Smooth muscle cell (in vitro differentiated cells): ENCODE measurements around the gene SIGLEC6. TPM values are rescaled to one million over a fixed set of nuclear protein-coding genes. Genes with fewer than 3 reads are reported as not detected.

Experiments used
- DNase-seq: peaks from one replicate; lab custom pipeline; 2025; ENCODE audit not compliant: unreplicated experiment; lab: John Stamatoyannopoulos, UW
- H2AFZ ChIP-seq: fragments of 200-600 bp; sonication (generic); 2 replicates; pipeline ENCODE4 v1.6.0; 2016; ENCODE audit warnings: antibody characterized with exemption, low read depth, mild to moderate bottlenecking
- H3F3A ChIP-seq: fragments of 200-600 bp; sonication (generic); 2 replicates; pipeline ENCODE4 v1.6.0; 2017; ENCODE audit warnings: antibody characterized with exemption, low read depth
- H3K27ac ChIP-seq: fragments of 200-600 bp; sonication (generic); 2 replicates; pipeline ENCODE4 v1.5.1; 2016; ENCODE audit warnings: low read depth, mild to moderate bottlenecking
- H3K27me3 ChIP-seq: fragments of 200-600 bp; sonication (generic); 2 replicates; pipeline ENCODE4 v1.6.1; 2016; ENCODE audit warnings: low read depth, mild to moderate bottlenecking
- H3K36me3 ChIP-seq: fragments of 200-600 bp; sonication (generic); 2 replicates; pipeline ENCODE4 v1.5.1; 2016; ENCODE audit warnings: low read depth
- H3K4me1 ChIP-seq: fragments of 200-600 bp; sonication (generic); 2 replicates; pipeline ENCODE4 v1.5.1; 2016; ENCODE audit warnings: low read depth
- H3K4me2 ChIP-seq: fragments of 200-600 bp; sonication (generic); 2 replicates; pipeline ENCODE4 v1.6.0; 2016; ENCODE audit warnings: mild to moderate bottlenecking
- H3K4me3 ChIP-seq: fragments of 200-600 bp; sonication (generic); 2 replicates; pipeline ENCODE4 v1.5.1; 2016; ENCODE audit warnings: mild to moderate bottlenecking
- H3K79me2 ChIP-seq: fragments of 200-600 bp; sonication (generic); 2 replicates; pipeline ENCODE4 v1.6.0; 2016; ENCODE audit warnings: low read depth, mild to moderate bottlenecking
- H3K9ac ChIP-seq: fragments of 200-600 bp; sonication (generic); 2 replicates; pipeline ENCODE4 v1.6.0; 2016; ENCODE audit warnings: low read depth
- H3K9me3 ChIP-seq: fragments of 200-600 bp; sonication (generic); replicated peaks from 2 replicates; pipeline ENCODE4 v1.5.1; 2016; ENCODE audit warnings: low read depth
- H4K20me1 ChIP-seq: fragments of 200-600 bp; sonication (generic); 2 replicates; pipeline ENCODE4 v1.6.0; 2016; ENCODE audit warnings: low read depth
- WGBS: methylation state at CpG from one replicate; pipeline ENCODE4 v1.1.7; 2016; ENCODE audit warnings: low lambda C conversion rate; 5-methylcytosine and 5-hydroxymethylcytosine counted together
- polyA plus RNA-seq: library from polyadenylated mRNA; unstranded; fragments of >200 nt; fragmentation: Nextera tagmentation; extraction: Ambion mirVana; gene quantifications from 2 replicates; pipeline ENCODE4 v1.2.1, GENCODE V29; 2016
- total RNA-seq: library from RNA; depleted of rRNA; stranded (reverse); fragments of >200 nt; gene quantifications from 2 replicates; pipeline ENCODE4 v1.2.3, GENCODE V29; 2014
- TF ChIP-seq, protein P1 (sequence below): fragments of 200-600 bp; sonication (generic); IDR thresholded peaks from 2 replicates; pipeline ENCODE4 v1.5.1; 2017; ENCODE audit warnings: borderline replicate concordance, mild to moderate bottlenecking, antibody characterized with exemption; ENCODE audit not compliant: insufficient read depth, poor library complexity, severe bottlenecking

The SIGLEC6 gene
- total and polyA plus RNA-seq, 2 experiments from 2014 or later, result 2.0 TPM; not detected in 1

DNA sequence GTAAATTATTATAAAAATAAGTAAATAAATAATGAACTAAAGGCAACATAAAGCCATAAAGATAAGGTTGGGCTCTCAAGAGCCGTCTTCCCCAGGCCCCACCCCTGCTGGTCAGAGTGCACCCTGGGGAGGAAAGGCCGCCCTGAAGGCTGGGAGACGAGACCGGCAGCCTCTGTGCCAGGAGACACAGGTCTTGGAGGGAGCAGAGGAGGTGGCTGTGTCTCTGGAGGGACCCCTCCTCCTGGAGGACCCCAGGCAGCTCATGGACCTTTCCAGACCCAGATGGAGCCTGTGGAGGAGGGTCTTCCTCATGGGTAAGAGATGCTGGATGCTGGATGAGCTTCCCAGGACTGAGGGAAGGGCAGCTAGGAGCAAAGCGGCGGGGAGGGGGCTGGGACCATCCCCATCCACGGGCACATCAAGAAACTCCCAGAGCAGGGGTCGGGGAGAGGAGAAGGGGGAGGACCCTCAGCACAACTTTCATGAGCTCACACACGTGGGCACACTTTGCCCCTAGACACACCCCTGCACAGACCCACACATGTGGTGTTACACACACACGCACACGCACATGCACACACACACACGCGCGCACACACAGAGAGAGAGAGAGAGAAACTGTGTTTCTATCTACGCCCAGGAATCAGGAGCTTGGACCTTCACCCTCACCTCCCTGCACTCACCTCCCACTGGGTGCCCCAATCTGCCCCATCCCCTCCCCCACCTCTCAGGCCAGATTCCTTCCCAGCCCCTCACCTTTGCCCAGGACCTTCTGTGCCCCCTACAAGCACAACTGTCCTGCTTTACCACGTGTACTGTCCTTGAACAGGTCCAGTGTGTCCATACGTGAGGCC lies 52.9 kb downstream of the SIGLEC6 start, which contains the start of gene CEACAM18:
Gene CEACAM18 (plus strand): TSS at position 159 of the 854 bp plus-strand sequence.
- no peaks in the 10 kb centered on the region for H3K9me3 ChIP-seq
- H3F3A ChIP-seq, result no peaks in the 10 kb centered on the region
- no peaks in the 10 kb centered on the region for H3K79me2 ChIP-seq
- no peak within 1 kb of the TSS for H2AFZ ChIP-seq
- H3K36me3 ChIP-seq, result no peaks in the 10 kb centered on the region
- H3K27me3 ChIP-seq, result no peaks in the 10 kb centered on the region
- H3K4me1 ChIP-seq, result no peaks in the 10 kb centered on the region
- no peak within 1 kb of the TSS for H3K27ac ChIP-seq
- no peak within 1 kb of the TSS for H3K9ac ChIP-seq
- TF ChIP-seq, protein P1, sequence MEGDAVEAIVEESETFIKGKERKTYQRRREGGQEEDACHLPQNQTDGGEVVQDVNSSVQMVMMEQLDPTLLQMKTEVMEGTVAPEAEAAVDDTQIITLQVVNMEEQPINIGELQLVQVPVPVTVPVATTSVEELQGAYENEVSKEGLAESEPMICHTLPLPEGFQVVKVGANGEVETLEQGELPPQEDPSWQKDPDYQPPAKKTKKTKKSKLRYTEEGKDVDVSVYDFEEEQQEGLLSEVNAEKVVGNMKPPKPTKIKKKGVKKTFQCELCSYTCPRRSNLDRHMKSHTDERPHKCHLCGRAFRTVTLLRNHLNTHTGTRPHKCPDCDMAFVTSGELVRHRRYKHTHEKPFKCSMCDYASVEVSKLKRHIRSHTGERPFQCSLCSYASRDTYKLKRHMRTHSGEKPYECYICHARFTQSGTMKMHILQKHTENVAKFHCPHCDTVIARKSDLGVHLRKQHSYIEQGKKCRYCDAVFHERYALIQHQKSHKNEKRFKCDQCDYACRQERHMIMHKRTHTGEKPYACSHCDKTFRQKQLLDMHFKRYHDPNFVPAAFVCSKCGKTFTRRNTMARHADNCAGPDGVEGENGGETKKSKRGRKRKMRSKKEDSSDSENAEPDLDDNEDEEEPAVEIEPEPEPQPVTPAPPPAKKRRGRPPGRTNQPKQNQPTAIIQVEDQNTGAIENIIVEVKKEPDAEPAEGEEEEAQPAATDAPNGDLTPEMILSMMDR, result no peak
- no peak within 1 kb of the TSS for H3K4me3 ChIP-seq
- H4K20me1 ChIP-seq, result no peaks in the 10 kb centered on the region
- no peak for DNase-seq
- no peak within 1 kb of the TSS for H3K4me2 ChIP-seq
- 77% methylated on average over 16 of the region's 17 CpGs for WGBS

DNA sequence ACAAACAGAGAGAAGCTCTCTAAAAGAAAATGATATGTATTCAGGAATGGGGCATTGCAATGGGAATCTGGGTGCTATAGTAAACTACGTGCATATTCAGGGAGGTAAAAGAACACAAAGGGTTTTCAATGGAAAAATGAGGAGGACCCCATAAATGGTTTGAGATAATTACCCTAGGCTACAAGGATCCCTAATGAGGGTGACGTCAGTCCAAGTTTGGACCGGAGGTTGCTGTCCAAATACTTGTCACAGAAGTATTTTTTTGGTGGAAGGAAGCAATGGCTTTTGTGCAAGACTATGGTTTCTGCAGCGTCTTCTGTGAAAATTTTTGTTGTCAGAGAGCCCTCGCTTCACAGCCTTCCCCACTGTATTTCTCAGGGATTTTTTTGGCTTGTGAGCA lies 54.1 kb downstream of the SIGLEC6 start:
- H3K9ac ChIP-seq, result no peak overlapping the region
- H3K36me3 ChIP-seq, result no peaks in the 10 kb centered on the region
- no peak overlapping the region for H3K27ac ChIP-seq
- no peak overlapping the region for H2AFZ ChIP-seq
- H3K4me1 ChIP-seq, result no peaks in the 10 kb centered on the region
- WGBS, result 75% methylated on average over 5 of the region's 5 CpGs
- H3K9me3 ChIP-seq, result no peaks in the 10 kb centered on the region
- no peaks in the 10 kb centered on the region for H4K20me1 ChIP-seq
- no peaks in the 10 kb centered on the region for H3F3A ChIP-seq
- DNase-seq, result no peak
- no peak overlapping the region for H3K4me3 ChIP-seq
- H3K4me2 ChIP-seq, result no peak overlapping the region
- no peaks in the 10 kb centered on the region for H3K27me3 ChIP-seq
- TF ChIP-seq, protein P1, result no peak
- no peaks in the 10 kb centered on the region for H3K79me2 ChIP-seq

DNA sequence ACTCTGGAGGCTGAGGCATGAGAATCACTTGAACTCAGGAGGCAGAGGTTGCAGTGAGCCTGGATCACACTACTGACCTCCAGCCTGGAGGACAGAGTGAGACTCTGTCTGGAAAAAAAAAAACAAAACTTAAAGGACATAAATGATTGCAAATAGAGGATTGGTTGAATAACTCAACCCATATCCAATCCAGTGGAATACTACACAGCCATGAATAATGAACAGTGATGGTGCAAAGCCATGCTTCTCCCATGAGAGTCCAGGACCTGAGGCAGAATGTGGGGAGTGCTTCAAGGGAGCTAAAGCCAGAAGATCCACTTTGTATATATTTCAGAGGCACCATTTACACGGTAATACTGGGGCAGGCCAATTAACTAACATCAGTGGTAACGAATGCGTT lies 55.3 kb downstream of the SIGLEC6 start:
- Histone ChIP-seq H3K27ac (no peak overlapping the region), H4K20me1 (no peaks in the 10 kb centered on the region), H3K79me2 (no peaks in the 10 kb centered on the region), H3F3A (no peaks in the 10 kb centered on the region), H3K36me3 (no peaks in the 10 kb centered on the region), H3K4me2 (no peak overlapping the region), H3K4me1 (no peaks in the 10 kb centered on the region), H3K9me3 (no peaks in the 10 kb centered on the region), H2AFZ (no peak overlapping the region), H3K27me3 (no peaks in the 10 kb centered on the region), H3K4me3 (no peak overlapping the region), H3K9ac (no peak overlapping the region)
- no peak for DNase-seq
- WGBS, result 79% methylated on average over 3 of the region's 3 CpGs
- TF ChIP-seq, protein P1, result no peak
